Activated CD8-positive, alpha-beta T cell treated with anti-CD3 and anti-CD28 coated beads for 36 hours (primary cell): ENCODE data around the gene FAM9C. TPM values are rescaled to one million over a fixed set of nuclear protein-coding genes. Genes with fewer than 3 reads are reported as not detected.
"Not testable (repeated sequence)": the region's sequence is repeated elsewhere in the genome, so short reads cannot be mapped to it uniquely, and the experiment has no call there.

Experiments used
- ATAC-seq: fragments of 200-7000 bp; cut with Tn5 transposase; one replicate; pipeline ENCODE4 v1.10.0; 2021; ENCODE audit warnings: mild to moderate bottlenecking, moderate library complexity
- CTCF ChIA-PET: fragments of 350-600 bp; sonication (Branson Sonifier 250); formaldehyde crosslinking; loops from one replicate; lab custom pipeline; 2021; ENCODE audit warnings: antibody characterized with exemption; lab: Charles Lee
- POLR2A ChIA-PET: fragments of 350-600 bp; sonication (Branson Sonifier 250); formaldehyde crosslinking; loops from one replicate; lab custom pipeline; 2021; ENCODE audit warnings: antibody characterized with exemption; lab: Charles Lee
- DNase-seq: peaks from one replicate; pipeline ENCODE4 v3.0.0-alpha.2; 2020
- H3K27ac Mint-ChIP-seq: one replicate; pipeline ENCODE4 v1.8.0; 2021; ENCODE audit warnings: mild to moderate bottlenecking, mixed read lengths
- H3K27me3 Mint-ChIP-seq: one replicate; pipeline ENCODE4 v1.8.0; 2021; ENCODE audit warnings: mixed read lengths
- H3K36me3 Mint-ChIP-seq: one replicate; pipeline ENCODE4 v1.8.0; 2021; ENCODE audit warnings: low read depth, mixed read lengths
- H3K4me1 Mint-ChIP-seq: one replicate; pipeline ENCODE4 v1.8.0; 2021; ENCODE audit warnings: low read depth, mixed read lengths
- H3K4me3 Mint-ChIP-seq: one replicate; pipeline ENCODE4 v1.8.0; 2021; ENCODE audit warnings: mild to moderate bottlenecking, moderate library complexity, mixed read lengths
- H3K9me3 Mint-ChIP-seq: one replicate; pipeline ENCODE4 v1.8.0; 2021; ENCODE audit warnings: mixed read lengths
- CTCF ChIP-seq: fragments of 200-600 bp; IDR thresholded peaks from one replicate; pipeline ENCODE4 v1.8.0; 2022; ENCODE audit warnings: antibody characterized with exemption, mild to moderate bottlenecking
- intact Hi-C: fragments of 100-400 bp; cut with micrococcal nuclease; formaldehyde crosslinking; loops from one replicate; pipeline ENCODE4 v1.10.0; 2022
- total RNA-seq, 2 experiments: library from RNA; stranded (reverse); gene quantifications; one replicate each; pipeline ENCODE4 v1.2.3, GENCODE V29; 2021

FAM9C gene
- total RNA-seq, 2 experiments from 2014 or later, result not detected

GRCh38 chrX:13086076-13086475 is 41.7 kb upstream of the FAM9C start:
- H3K4me1 Mint-ChIP-seq, result peaks cover 79% of the 10 kb centered on the region
- TF ChIP-seq CTCF, result no peak
- intact Hi-C loops, result loop anchor here (2.0 to 5.0 kb wide), 2 partner anchors 34 to 107 kb away; no protein-coding TSS in a partner anchor
- CTCF ChIA-PET, result interaction anchor here (1.7 to 2.6 kb wide), 2 partner anchors 118 to 139 kb away, joined by 3 to 12 read pairs; no protein-coding TSS in a partner anchor
- no peaks in the 10 kb centered on the region for H3K9me3 Mint-ChIP-seq
- H3K27me3 Mint-ChIP-seq, result no peaks in the 10 kb centered on the region
- no peak for DNase-seq
- POLR2A ChIA-PET, result interaction anchor here (1.1 to 19.9 kb wide), 8 partner anchors 10 to 130 kb away, joined by 3 to 333 read pairs (median 10); partner anchors contain the start of gene TMSB4X
- no peak for ATAC-seq
- peaks cover 1% of the 10 kb centered on the region for H3K36me3 Mint-ChIP-seq
- H3K4me3 Mint-ChIP-seq, result peak overlapping the region; percentile 80
- peak overlapping the region; percentile 96 for H3K27ac Mint-ChIP-seq

- ChIA-PET CTCF (interaction anchor here (0.9 to 2.6 kb wide), 2 partner anchors 107 to 139 kb away, joined by 3 to 12 read pairs; no protein-coding TSS in a partner anchor), POLR2A (interaction anchor here (0.6 to 19.9 kb wide), 8 partner anchors 10 to 129 kb away, joined by 3 to 333 read pairs (median 10); partner anchors contain the start of gene TMSB4X)
- ATAC-seq, result peak; percentile 32
- peak; percentile 74 for DNase-seq
- no peak for TF ChIP-seq CTCF
- H3K4me1 Mint-ChIP-seq, result peaks cover 82% of the 10 kb centered on the region
- H3K4me3 Mint-ChIP-seq, result peak overlapping the region; percentile 80
- H3K36me3 Mint-ChIP-seq, result peaks cover 1% of the 10 kb centered on the region
- H3K27ac Mint-ChIP-seq, result peak overlapping the region; percentile 96
- intact Hi-C loops, result loop anchor here (5.0 kb wide), 1 partner anchor 33 kb away; no protein-coding TSS in a partner anchor
- no peaks in the 10 kb centered on the region for H3K27me3 Mint-ChIP-seq
- no peaks in the 10 kb centered on the region for H3K9me3 Mint-ChIP-seq
Measured at GRCh38 chrX:13085526-13085925, 41.1 kb upstream of the FAM9C start.

- Mint-ChIP-seq H3K27me3 (no peaks in the 10 kb centered on the region), H3K4me1 (peaks cover 82% of the 10 kb centered on the region), H3K4me3 (no peak overlapping the region), H3K9me3 (no peaks in the 10 kb centered on the region), H3K36me3 (peaks cover 1% of the 10 kb centered on the region), H3K27ac (peak overlapping the region; percentile 83)
- ATAC-seq, result no peak
- ChIA-PET POLR2A (interaction anchor here (1.2 to 19.9 kb wide), 6 partner anchors 9 to 128 kb away, joined by 3 to 333 read pairs (median 18); partner anchors contain the start of gene TMSB4X), CTCF (interaction anchor here (0.9 to 2.6 kb wide), 2 partner anchors 106 to 138 kb away, joined by 3 to 12 read pairs; no protein-coding TSS in a partner anchor)
- intact Hi-C loops, result loop anchor here (5.0 kb wide), 1 partner anchor 32 kb away; no protein-coding TSS in a partner anchor
- no peak for TF ChIP-seq CTCF
- DNase-seq, result no peak
Measured at GRCh38 chrX:13084611-13085010, 40.2 kb upstream of the FAM9C start.

GRCh38 chrX:13083755-13084326 is 39.4 kb upstream of the FAM9C start:
- H3K4me1 Mint-ChIP-seq, result peaks cover 81% of the 10 kb centered on the region
- H3K27me3 Mint-ChIP-seq, ATAC-seq, H3K4me3 Mint-ChIP-seq, H3K36me3 Mint-ChIP-seq, intact Hi-C loops, CTCF ChIA-PET, DNase-seq, H3K9me3 Mint-ChIP-seq: not testable (repeated sequence)
- peak overlapping the region; percentile 83 for H3K27ac Mint-ChIP-seq
- POLR2A ChIA-PET, result interaction anchor here (1.4 to 19.9 kb wide), 4 partner anchors 98 to 133 kb away, joined by 3 to 333 read pairs (median 17); partner anchors contain the start of gene TMSB4X

- ATAC-seq (peak; percentile 32), DNase-seq (peak; percentile 55)
- intact Hi-C loops, result no loop called here
- H3K4me3 Mint-ChIP-seq, result peak overlapping the region; percentile 45
- peaks cover 80% of the 10 kb centered on the region for H3K4me1 Mint-ChIP-seq
- TF ChIP-seq CTCF, result no peak
- no peaks in the 10 kb centered on the region for H3K9me3 Mint-ChIP-seq
- CTCF ChIA-PET, result interaction anchor here (0.7 to 2.4 kb wide), 7 partner anchors 8 to 136 kb away, joined by 3 to 11 read pairs (median 4); no protein-coding TSS in a partner anchor
- no peaks in the 10 kb centered on the region for H3K36me3 Mint-ChIP-seq
- POLR2A ChIA-PET, result interaction anchor here (0.8 to 19.9 kb wide), 7 partner anchors 10 to 132 kb away, joined by 3 to 333 read pairs (median 4); partner anchors contain the start of gene TMSB4X
- H3K27ac Mint-ChIP-seq, result peak overlapping the region; percentile 95
- no peaks in the 10 kb centered on the region for H3K27me3 Mint-ChIP-seq
Measured at GRCh38 chrX:13082206-13083065, 38.0 kb upstream of the FAM9C start.
